AG10803 (cell line): ENCODE measurements around the gene PLS3.

ENCODE experiments used
- DNase-seq: peaks from one replicate; pipeline ENCODE4 v3.0.0; 2010; ENCODE audit warnings: low read depth
- H3K4me3 ChIP-seq: 2 replicates; pipeline ENCODE4 v1.5.1; 2011; ENCODE audit warnings: mild to moderate bottlenecking, low read length, control low read depth
- CTCF ChIP-seq: conservative IDR thresholded peaks from 2 replicates; pipeline ENCODE4 v1.5.1; 2011; ENCODE audit warnings: mild to moderate bottlenecking, low read length, control low read depth, inconsistent platforms

PLS3 gene

GRCh38 chrX:115582616-115583495, 21.9 kb downstream of the PLS3 start:
- DNase-seq = no peak
- no peak overlapping the region; the same call in 1 of the 2 replicates for H3K4me3 ChIP-seq
- no peak for TF ChIP-seq CTCF

GRCh38 chrX:115583496-115584004, 22.6 kb downstream of the PLS3 start:
- no peak overlapping the region; the same call in none of the 2 replicates for H3K4me3 ChIP-seq
- DNase-seq = peak; percentile 54
- TF ChIP-seq CTCF = no peak

- H3K4me3 ChIP-seq = no peak overlapping the region
- peak; percentile 36 for DNase-seq
- TF ChIP-seq CTCF = no peak
These were observed 23.7 kb downstream of the PLS3 start for GRCh38 chrX:115584696-115585095.

- DNase-seq = no peak
- no peak for TF ChIP-seq CTCF
- H3K4me3 ChIP-seq = no peak overlapping the region
These were observed 27.2 kb downstream of the PLS3 start for GRCh38 chrX:115588179-115588578.

- no peak for TF ChIP-seq CTCF
These were observed 28.4 kb downstream of the PLS3 start for GRCh38 chrX:115589419-115589818.

GRCh38 chrX:115591420-115591819, 30.4 kb downstream of the PLS3 start:
- DNase-seq = no peak
- no peak for TF ChIP-seq CTCF
- H3K4me3 ChIP-seq = no peak overlapping the region

More at GRCh38 chrX:115589419-115589818, 28.4 kb downstream of the PLS3 start:
- DNase-seq = no peak
- H3K4me3 ChIP-seq = no peak overlapping the region
